T-cell (primary cell): ENCODE measurements around the gene NOTCH1. TPM values are rescaled to one million over a fixed set of nuclear protein-coding genes. Genes with fewer than 3 reads are reported as not detected.

Experiments
- ATAC-seq, 4 experiments: fragments of 200-7000 bp in 3 of 4; fragments of 150-1000 bp in 1 of 4; cut with Tn5 transposase; replicated peaks in 1 of 4; 1 replicate in 3 of 4; 2 replicates in 1 of 4; pipeline ENCODE4 v1.10.0; 2021; ENCODE audit warnings: moderate library complexity in 3 of 4, mild to moderate bottlenecking in 2 of 4, moderate number of reproducible peaks in 1 of 4
- CTCF ChIA-PET, 2 donors: fragments of 300-600 bp; sonication (Branson Sonifier 250); formaldehyde crosslinking; loops; one replicate each; lab custom pipeline; 2022; ENCODE audit warnings: antibody characterized with exemption in 2 of 2; lab: Charles Lee
- POLR2A ChIA-PET, 2 donors: fragments of 300-600 bp; sonication (Branson Sonifier 250); formaldehyde crosslinking; loops; one replicate each; lab custom pipeline; 2022; ENCODE audit warnings: antibody characterized with exemption in 2 of 2; lab: Charles Lee
- DNase-seq, 35 experiments: peaks; one replicate each; pipeline versions ENCODE4 v3.0.0 to v3.0.0-alpha.2; 2013 to 2023
- H3K27ac ChIP-seq: one replicate; pipeline ENCODE4 v1.5.1; 2013; ENCODE audit warnings: low read length
- H3K27me3 ChIP-seq, 2 experiments: replicated peaks in 1 of 2; 1 replicate in 1 of 2; 2 replicates in 1 of 2; pipeline versions ENCODE4 v1.6.1 to v1.7.0; 2013; ENCODE audit warnings: low read length in 1 of 2, mixed read lengths in 1 of 2; ENCODE audit not compliant: control insufficient read depth in 2 of 2, insufficient read depth in 2 of 2; ENCODE audit errors: extremely low read depth in 1 of 2
- H3K36me3 ChIP-seq, 2 donors: 1 replicate in 1 of 2; 2 replicates in 1 of 2; pipeline versions ENCODE4 v1.6.1 to v1.7.0; 2013; ENCODE audit warnings: low read length in 1 of 2; ENCODE audit not compliant: control insufficient read depth in 2 of 2, insufficient read depth in 1 of 2; ENCODE audit errors: extremely low read depth in 1 of 2
- H3K4me1 ChIP-seq, 2 experiments: 1 replicate in 1 of 2; 2 replicates in 1 of 2; pipeline versions ENCODE4 v1.6.1 to v1.7.0; 2013; ENCODE audit warnings: low read length in 2 of 2, mixed read lengths in 1 of 2; ENCODE audit not compliant: insufficient read depth in 2 of 2, control insufficient read depth in 1 of 2; ENCODE audit errors: extremely low read depth in 1 of 2
- H3K4me3 ChIP-seq, 2 donors: 1 replicate in 1 of 2; 2 replicates in 1 of 2; pipeline versions ENCODE4 v1.5.1 to v1.7.0; 2013; ENCODE audit warnings: mild to moderate bottlenecking in 2 of 2, low read length in 1 of 2, moderate library complexity in 1 of 2; ENCODE audit not compliant: control insufficient read depth in 1 of 2; ENCODE audit errors: extremely low read depth in 1 of 2
- H3K9me3 ChIP-seq: 2 replicates; pipeline ENCODE4 v1.7.0; 2013
- H3K27ac Mint-ChIP-seq, 2 donors: one replicate each; pipeline ENCODE4 v1.8.0; 2020 to 2021; ENCODE audit warnings: mild to moderate bottlenecking in 2 of 2, mixed read lengths in 2 of 2
- H3K27me3 Mint-ChIP-seq, 2 donors: one replicate each; pipeline ENCODE4 v1.8.0; 2021 to 2022; ENCODE audit warnings: mixed read lengths in 2 of 2
- H3K36me3 Mint-ChIP-seq: one replicate; pipeline ENCODE4 v1.8.0; 2021; ENCODE audit warnings: mixed read lengths
- H3K4me1 Mint-ChIP-seq, 3 donors: one replicate each; pipeline ENCODE4 v1.8.0; 2020 to 2022; ENCODE audit warnings: mixed read lengths in 3 of 3, mild to moderate bottlenecking in 1 of 3
- H3K4me3 Mint-ChIP-seq, 3 donors: one replicate each; pipeline ENCODE4 v1.8.0; 2020 to 2022; ENCODE audit warnings: mild to moderate bottlenecking in 3 of 3, mixed read lengths in 3 of 3, moderate library complexity in 3 of 3
- H3K9me3 Mint-ChIP-seq, 3 donors: one replicate each; pipeline ENCODE4 v1.8.0; 2020 to 2022; ENCODE audit warnings: mixed read lengths in 3 of 3
- WGBS: methylation state at CpG from one replicate; pipeline ENCODE4 v1.1.5; 2013; ENCODE audit warnings: missing lambda C conversion rate; ENCODE audit not compliant: insufficient coverage; 5-methylcytosine and 5-hydroxymethylcytosine counted together
- total RNA-seq, 35 experiments: library from RNA in 6 of 35; stranded (reverse) in 6 of 35; fragments of 120-200 nt in 1 of 35; gene quantifications; one replicate each; pipeline versions ENCODE4 v1.2.1 to v1.2.4 and lab custom pipeline; 2013 to 2026

The NOTCH1 gene
- total RNA-seq, 5 donors from 2014 or later (not counting 1 experiment from before 2014, with no cell fraction given): 50.1 to 96.1 (median 84.1) TPM

GRCh38 chr9:136549010-136549980 lies 3.4 kb upstream of the NOTCH1 start:
- Histone ChIP-seq H3K4me1 (peaks cover 15 to 42% of the 10 kb centered on the region in 2 experiments), H3K36me3 (no peaks in the 10 kb centered on the region), H3K27me3 (peaks cover 0 to 19% of the 10 kb centered on the region in 2 experiments), H3K9me3 (no peaks in the 10 kb centered on the region), H3K4me3 (no peak overlapping the region), H3K27ac (no peak overlapping the region)
- 84% methylated on average over 25 of the region's 29 CpGs for WGBS
- Mint-ChIP-seq H3K9me3 (no peaks in the 10 kb centered on the region), H3K4me3 (no peak overlapping the region), H3K36me3 (no peaks in the 10 kb centered on the region), H3K27ac (no peak overlapping the region), H3K4me1 (peaks cover 15 to 24% (median 24%) of the 10 kb centered on the region in 3 donors), H3K27me3 (no peaks in the 10 kb centered on the region)
- ChIA-PET CTCF (interaction anchor here in 1 of 2 donors (1.1 kb wide), 1 partner anchor 9 kb away, joined by 3 read pairs; no protein-coding TSS in a partner anchor), POLR2A (no interaction called here)
- DNase-seq (no peak), ATAC-seq (no peak)

GRCh38 chr9:136547508-136548215 lies 1.8 kb upstream of the NOTCH1 start:
- Histone ChIP-seq H3K36me3 (peaks cover 4 to 7% of the 10 kb centered on the region in 2 donors), H3K4me1 (peaks cover 24 to 58% of the 10 kb centered on the region in 2 experiments), H3K9me3 (no peaks in the 10 kb centered on the region), H3K4me3 (no peak overlapping the region), H3K27ac (no peak overlapping the region), H3K27me3 (peaks cover 0 to 18% of the 10 kb centered on the region in 2 experiments)
- peaks cover 6% of the 10 kb centered on the region for H3K36me3 Mint-ChIP-seq
- peak overlapping the region in 2 of 3 donors; percentile 13 to 83 for H3K4me3 Mint-ChIP-seq
- ChIA-PET POLR2A (no interaction called here), CTCF (no interaction called here)
- H3K27me3 Mint-ChIP-seq: no peaks in the 10 kb centered on the region
- H3K9me3 Mint-ChIP-seq: no peaks in the 10 kb centered on the region
- peaks cover 30 to 40% (median 32%) of the 10 kb centered on the region in 3 donors for H3K4me1 Mint-ChIP-seq
- no peak for DNase-seq
- WGBS: 97% methylated on average over 6 of the region's 25 CpGs
- no peak for ATAC-seq
- H3K27ac Mint-ChIP-seq: no peak overlapping the region

DNA sequence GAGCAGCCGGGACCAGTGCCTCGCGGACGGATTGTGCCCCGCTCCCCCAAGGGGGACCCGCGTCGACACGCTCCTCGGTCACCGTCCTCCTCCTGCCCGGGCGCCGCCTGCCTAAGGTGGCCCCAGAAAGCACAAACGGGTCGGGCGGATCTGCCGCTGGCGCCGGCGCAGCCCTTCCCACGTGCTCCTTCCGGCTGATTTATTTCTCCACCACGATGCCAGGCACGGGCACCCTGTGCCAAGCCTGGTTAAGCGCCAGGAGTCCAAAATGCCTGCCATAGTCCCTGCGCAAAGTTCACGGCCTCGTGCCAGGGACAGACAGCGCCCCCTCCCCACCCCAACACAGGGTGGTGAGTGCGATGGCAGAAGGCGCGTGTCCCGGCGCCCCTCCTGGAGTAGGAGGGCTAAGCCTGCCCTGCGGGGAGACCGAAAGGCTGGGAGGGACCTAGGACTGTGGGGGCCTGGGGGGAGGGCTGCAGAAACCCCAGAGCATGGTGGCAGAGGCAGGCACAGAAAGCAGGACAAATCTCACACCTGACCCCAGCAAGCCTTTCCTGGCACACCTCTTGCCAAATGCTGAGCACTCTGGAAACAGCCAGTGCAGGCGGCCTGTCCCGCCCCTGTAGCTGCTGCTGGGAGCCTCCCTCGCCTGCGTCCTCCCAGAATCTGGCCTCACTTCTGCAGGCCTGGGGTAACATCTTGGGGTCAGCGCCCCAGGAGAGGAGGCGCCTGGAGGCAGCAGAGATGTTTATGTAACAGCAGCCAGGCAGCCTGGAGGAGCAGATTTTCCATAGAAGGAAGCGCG lies 1.1 kb upstream of the NOTCH1 start:
- Histone ChIP-seq H3K27me3 (peaks cover 0 to 13% of the 10 kb centered on the region in 2 experiments), H3K36me3 (peaks cover 4 to 10% of the 10 kb centered on the region in 2 donors), H3K9me3 (no peaks in the 10 kb centered on the region), H3K4me3 (peak overlapping the region; percentile 54 to 64), H3K4me1 (peaks cover 21 to 56% of the 10 kb centered on the region in 2 experiments), H3K27ac (no peak overlapping the region)
- ChIA-PET POLR2A (no interaction called here), CTCF (no interaction called here)
- Mint-ChIP-seq H3K4me1 (peaks cover 24 to 35% (median 31%) of the 10 kb centered on the region in 3 donors), H3K4me3 (peak overlapping the region; percentile 73 to 83 (median 82)), H3K27ac (peak overlapping the region; percentile 44 to 80), H3K27me3 (no peaks in the 10 kb centered on the region), H3K36me3 (peaks cover 7% of the 10 kb centered on the region), H3K9me3 (no peaks in the 10 kb centered on the region)
- 17% methylated on average over 37 of the region's 45 CpGs for WGBS
- ATAC-seq: peak; percentile 18 to 41 (median 32)
- peak in 32 of 35 experiments; percentile 15 to 67 (median 48) for DNase-seq

- Mint-ChIP-seq H3K9me3 (no peaks in the 10 kb centered on the region), H3K36me3 (peaks cover 7% of the 10 kb centered on the region), H3K27me3 (no peaks in the 10 kb centered on the region), H3K4me3 (peak overlapping the region in 2 of 3 donors; percentile 6 to 83), H3K4me1 (peaks cover 22 to 38% (median 38%) of the 10 kb centered on the region in 3 donors), H3K27ac (no peak overlapping the region)
- Histone ChIP-seq H3K4me1 (peaks cover 12 to 56% of the 10 kb centered on the region in 2 experiments), H3K27ac (no peak overlapping the region), H3K9me3 (no peaks in the 10 kb centered on the region), H3K27me3 (peaks cover 0 to 5% of the 10 kb centered on the region in 2 experiments), H3K4me3 (peak overlapping the region; percentile 63 to 92), H3K36me3 (peaks cover 4 to 19% of the 10 kb centered on the region in 2 donors)
- ChIA-PET POLR2A (no interaction called here), CTCF (no interaction called here)
- peak in 1 of 35 experiments; percentile 25 for DNase-seq
- ATAC-seq: no peak
- WGBS: under 1% methylated on average over 40 of the region's 41 CpGs
Observed at GRCh38 chr9:136545692-136545964, 220 bp downstream of the NOTCH1 start.

DNA sequence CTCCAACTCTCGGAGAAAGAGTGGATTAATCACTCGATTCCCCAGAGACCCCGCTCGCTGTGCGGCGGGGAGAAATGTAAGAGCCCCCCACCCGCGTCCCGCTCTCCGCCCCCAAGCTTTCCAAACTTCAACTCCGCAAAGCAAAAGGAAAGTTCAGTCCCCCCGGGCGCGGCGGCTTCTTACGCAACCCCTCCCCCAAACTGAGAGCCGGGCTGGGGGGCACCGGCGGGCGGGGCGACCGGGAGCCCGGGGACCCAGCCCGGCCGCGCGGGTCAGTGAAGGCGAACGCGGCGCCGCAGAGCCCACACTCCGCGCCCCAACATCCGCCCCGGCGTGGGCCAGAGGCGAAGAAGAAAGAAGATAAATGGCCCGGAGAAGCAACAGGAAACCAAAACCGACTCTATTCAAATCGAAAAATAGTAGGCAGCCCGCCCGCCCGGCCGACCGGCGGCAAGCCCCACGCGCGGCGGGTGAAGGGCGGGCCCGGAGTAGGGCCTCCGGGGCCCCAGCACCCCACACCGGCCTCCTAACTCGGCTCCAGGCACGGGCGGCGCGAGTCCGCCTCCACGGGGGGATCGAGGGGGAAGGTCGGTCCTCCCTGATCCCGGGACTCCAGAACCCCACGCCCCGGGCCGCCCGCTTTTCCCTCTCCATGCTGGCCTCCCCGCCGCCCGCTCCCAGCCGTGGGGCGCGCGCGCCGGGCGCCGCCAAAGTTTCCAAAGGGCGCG lies 720 bp downstream of the NOTCH1 start:
- DNase-seq (peak in 32 of 35 experiments; percentile 25 to 72 (median 42)), ATAC-seq (peak; percentile 12 to 33 (median 26))
- Histone ChIP-seq H3K27ac (peak overlapping the region; percentile 16), H3K9me3 (no peaks in the 10 kb centered on the region), H3K4me3 (peak overlapping the region; percentile 63 to 92), H3K4me1 (peaks cover 14 to 56% of the 10 kb centered on the region in 2 experiments), H3K27me3 (peaks cover 0 to 5% of the 10 kb centered on the region in 2 experiments), H3K36me3 (peaks cover 4 to 19% of the 10 kb centered on the region in 2 donors)
- Mint-ChIP-seq H3K27ac (peak overlapping the region; percentile 55 to 61), H3K27me3 (no peaks in the 10 kb centered on the region), H3K4me1 (peaks cover 23 to 43% (median 43%) of the 10 kb centered on the region in 3 donors), H3K36me3 (peaks cover 7% of the 10 kb centered on the region), H3K9me3 (no peaks in the 10 kb centered on the region), H3K4me3 (peak overlapping the region; percentile 82 to 87 (median 86))
- ChIA-PET CTCF (no interaction called here), POLR2A (no interaction called here)
- under 1% methylated on average over 68 of the region's 82 CpGs for whole genome bisulfite sequencing
